Epithelial cell of proximal tubule (primary cell): ENCODE measurements around the gene NDUFA13. TPM values are rescaled to one million over a fixed set of nuclear protein-coding genes. Genes with fewer than 3 reads are reported as not detected.

Source experiments
- DNase-seq: peaks from one replicate; pipeline ENCODE4 v3.0.0-alpha.2; 2011; ENCODE audit warnings: low read depth
- H3K4me3 ChIP-seq: 2 replicates; pipeline ENCODE4 v1.5.1; 2011; ENCODE audit warnings: low read depth, mild to moderate bottlenecking, low read length
- CTCF ChIP-seq: conservative IDR thresholded peaks from 2 replicates; pipeline ENCODE4 v1.5.1; 2012; ENCODE audit warnings: low read depth, mild to moderate bottlenecking, low read length
- total RNA-seq: library from RNA; depleted of rRNA; stranded (reverse); fragments of >200 nt; gene quantifications from 2 replicates; pipeline ENCODE4 v1.2.3, GENCODE V29; 2015

Gene NDUFA13
- total RNA-seq, 1 donor from 2014 or later = 166 TPM

DNA sequence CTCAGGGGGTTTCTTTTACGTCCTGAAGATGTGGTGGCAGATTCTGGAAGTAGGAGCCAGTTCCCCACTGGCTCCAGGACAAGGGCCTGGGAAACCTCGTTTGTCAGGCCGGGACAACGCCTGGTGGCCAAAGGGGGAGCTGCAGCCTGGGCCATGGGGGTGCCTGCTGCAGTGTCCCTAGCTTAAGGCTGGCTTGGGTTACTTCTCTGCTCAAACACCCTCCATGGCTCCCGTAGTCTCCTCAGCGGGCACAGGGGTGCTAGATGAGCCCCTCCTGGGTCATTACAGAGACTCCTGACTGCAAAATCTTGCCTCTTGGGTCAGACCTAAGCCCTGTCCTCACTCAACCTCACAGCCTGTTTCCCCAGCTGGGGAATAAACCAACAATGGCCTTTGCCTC is 36.8 kb downstream of the NDUFA13 start:
- no peak for DNase-seq
- no peak overlapping the region for H3K4me3 ChIP-seq
- TF ChIP-seq CTCF = peak; percentile 65

DNA sequence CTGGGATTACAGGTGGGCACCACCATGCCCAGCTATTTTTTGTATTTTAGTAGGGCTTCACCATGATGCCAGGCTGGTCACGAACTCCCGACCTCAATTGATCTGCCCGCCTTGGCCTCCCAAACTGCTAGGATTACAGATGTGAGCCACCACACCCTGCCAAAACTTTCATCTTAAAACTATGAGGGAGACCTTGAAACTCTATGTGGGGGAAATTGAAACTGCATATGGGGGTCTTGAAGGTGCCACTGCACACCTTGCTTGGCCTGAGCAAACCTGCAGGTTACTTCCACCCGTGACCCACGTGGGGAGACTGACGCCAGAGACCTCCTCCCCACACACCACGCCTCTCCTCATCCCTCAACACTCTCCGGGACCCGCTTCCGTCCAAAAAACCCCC is 37.6 kb downstream of the NDUFA13 start:
- H3K4me3 ChIP-seq = no peak overlapping the region
- no peak for DNase-seq
- TF ChIP-seq CTCF = no peak

- H3K4me3 ChIP-seq = no peak overlapping the region
- TF ChIP-seq CTCF = peak; percentile 70
- DNase-seq = no peak
Measured at GRCh38 chr19:19554074-19555023, 38.3 kb downstream of the NDUFA13 start.

GRCh38 chr19:19558055-19558454 is 42.0 kb downstream of the NDUFA13 start:
- DNase-seq = no peak
- no peak for TF ChIP-seq CTCF
- no peak overlapping the region for H3K4me3 ChIP-seq

- DNase-seq = no peak
- H3K4me3 ChIP-seq = no peak overlapping the region
- TF ChIP-seq CTCF = no peak
Measured at GRCh38 chr19:19558636-19559035, 42.6 kb downstream of the NDUFA13 start.

DNA sequence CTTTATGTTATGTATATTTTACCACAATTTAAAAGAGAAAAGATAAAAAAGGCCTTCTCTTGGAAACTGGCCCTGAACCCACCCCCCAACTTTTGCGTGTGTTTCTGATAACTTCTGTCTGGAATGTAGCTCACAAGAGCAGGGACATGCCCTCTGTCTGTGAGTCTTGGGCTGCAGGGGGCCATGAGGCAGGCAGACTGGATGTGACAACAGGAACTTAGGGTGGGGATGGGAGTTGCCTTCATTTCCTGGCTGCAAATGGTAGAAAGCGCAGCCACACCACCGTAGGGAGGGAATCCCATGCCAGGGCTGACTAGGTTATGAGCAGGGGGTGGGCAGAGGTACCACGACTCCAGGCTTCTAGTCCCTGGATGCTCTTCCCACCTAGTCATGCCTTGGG is 43.9 kb downstream of the NDUFA13 start:
- TF ChIP-seq CTCF = no peak
- H3K4me3 ChIP-seq = no peak overlapping the region
- no peak for DNase-seq

- TF ChIP-seq CTCF = no peak
Measured at GRCh38 chr19:19561946-19562664, 46.1 kb downstream of the NDUFA13 start.

More at GRCh38 chr19:19561946-19562664, 46.1 kb downstream of the NDUFA13 start:
- no peak overlapping the region for H3K4me3 ChIP-seq
- no peak for DNase-seq
